HG03469 (cell line): Measurements from ENCODE around the gene F5.

ENCODE experiments used
- ATAC-seq: cut with Tn5 transposase; IDR thresholded peaks from one replicate; pipeline ENCODE4 v1.9.1; 2021; ENCODE audit warnings: mild to moderate bottlenecking, moderate library complexity, moderate number of reproducible peaks; ENCODE audit not compliant: unreplicated experiment

F5 gene

DNA sequence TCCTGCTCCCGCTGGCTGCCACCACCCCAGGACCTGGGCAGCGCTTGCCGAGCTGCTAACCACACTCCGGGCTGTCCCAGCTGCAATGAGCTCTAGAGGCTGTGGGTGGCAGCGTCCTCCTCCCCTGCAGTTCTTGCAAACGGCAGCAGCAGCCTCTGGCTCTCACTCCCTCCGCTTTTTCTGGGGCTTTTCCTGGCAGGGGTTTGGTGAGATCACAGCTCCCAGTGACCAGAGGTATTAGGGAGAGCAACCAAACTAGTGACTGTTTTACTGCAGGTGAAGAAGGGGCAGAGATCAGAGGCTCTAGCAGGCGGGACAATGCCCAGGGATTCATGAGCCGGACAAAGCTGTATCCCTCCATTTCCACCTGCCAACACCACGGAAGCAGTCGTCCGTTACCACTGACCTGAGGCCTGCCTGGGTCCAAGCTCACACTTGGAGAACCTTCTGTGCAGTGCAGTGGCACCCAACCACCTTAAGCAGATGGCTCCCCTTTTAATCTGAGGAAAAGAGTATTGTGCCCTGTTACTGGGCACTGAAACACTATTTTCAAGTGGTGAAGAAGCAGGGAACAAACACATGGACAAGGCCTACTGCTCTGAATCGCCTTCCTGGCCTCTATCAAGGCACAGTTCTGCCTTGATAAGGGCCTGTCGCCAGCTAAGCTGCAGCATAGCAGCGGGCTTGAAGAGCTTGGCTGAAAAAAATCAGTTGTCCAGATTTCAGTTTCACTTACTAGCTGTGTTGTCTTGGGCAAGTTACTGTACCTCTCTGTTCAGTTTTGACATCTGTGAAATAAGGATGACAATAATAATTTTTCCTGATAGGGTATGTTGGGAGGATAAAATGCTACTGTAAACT is at the start of gene F5:
Gene F5, minus strand, starts transcription at position 87 of the 861 bp plus-strand sequence. CDS start 95 bp downstream, outside the sequence.
- no peak for ATAC-seq

DNA sequence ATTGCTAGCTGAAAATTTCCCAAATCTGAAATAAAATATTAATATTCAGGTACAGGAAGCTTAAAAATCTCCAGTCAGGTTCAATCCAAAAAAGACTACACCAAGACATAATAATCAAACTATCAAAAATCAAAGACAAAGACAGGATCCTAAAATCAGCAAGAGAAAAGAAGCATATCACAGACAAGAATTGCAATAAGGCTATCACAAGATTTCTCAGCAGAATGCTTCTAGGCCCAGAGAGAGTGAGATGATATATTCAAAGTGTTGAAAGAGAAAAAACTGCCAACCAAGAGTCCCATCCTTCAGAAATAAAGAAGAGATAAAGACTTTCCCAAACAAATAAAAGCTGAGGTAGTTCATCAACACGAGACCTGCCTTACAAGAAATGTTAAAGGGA is 48.6 kb upstream of the F5 start:
- ATAC-seq, result no peak

DNA sequence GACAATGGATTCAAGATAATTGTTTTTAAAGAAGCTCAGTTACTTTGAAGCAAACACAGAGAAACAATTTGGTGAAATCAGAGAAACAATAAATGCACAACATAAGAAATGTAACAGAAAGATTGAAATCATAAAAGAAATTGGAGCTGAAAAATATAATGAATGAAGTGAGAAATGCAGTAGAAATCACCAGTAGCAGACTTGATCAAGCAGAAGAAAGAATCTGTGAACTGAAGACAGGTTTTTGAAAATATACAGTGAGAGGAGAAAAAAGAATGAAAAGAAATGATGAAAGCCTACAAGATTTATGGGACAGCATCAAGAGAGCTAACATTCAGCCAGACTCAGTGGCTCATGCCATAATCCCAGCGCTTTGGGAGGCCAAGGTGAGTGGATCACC is 47.9 kb upstream of the F5 start:
- ATAC-seq, result no peak

DNA sequence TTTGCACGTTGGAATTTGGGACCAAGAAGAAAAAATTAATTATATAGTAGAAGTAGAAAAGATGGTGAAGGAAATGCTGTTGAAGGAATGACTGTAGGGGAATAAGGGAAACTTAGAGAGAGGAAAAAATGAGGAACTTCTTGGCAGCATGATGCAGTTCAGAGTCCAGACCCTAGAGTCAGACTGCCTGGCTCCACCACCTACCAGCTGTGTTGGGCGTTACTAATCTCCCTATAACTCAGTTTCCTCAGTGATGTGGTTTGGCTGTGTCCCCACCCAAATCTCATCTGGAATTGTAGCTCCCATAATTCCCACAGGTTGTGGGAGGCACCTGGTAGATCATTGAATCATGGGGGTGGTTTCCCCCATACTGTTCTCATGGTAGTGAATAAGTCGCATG is 45.0 kb upstream of the F5 start:
- ATAC-seq, result no peak

DNA sequence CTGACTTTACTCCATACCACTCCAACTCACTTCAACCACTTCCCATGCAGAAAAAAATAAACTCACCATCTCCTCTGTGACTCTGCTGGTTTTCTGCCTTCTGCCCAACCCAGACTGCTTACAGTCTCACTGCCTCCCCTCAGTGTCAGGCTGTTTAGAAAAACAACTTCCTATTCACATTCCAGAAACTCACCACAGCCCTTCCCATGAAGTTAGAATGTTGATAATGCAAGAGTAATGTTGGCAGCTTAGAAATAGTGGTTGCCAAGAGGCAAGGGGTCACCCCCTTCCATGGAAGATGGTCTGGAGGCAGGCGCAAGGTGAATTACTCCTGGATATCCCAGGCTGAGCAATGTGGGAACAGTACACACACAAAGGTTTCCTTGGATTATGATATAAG is 43.7 kb upstream of the F5 start, which contains the start of gene SELP:
Gene SELP, minus strand, starts transcription at position 119 of the 400 bp plus-strand sequence. Its CDS starts 50 bp downstream, at position 69.
- ATAC-seq, result no peak

DNA sequence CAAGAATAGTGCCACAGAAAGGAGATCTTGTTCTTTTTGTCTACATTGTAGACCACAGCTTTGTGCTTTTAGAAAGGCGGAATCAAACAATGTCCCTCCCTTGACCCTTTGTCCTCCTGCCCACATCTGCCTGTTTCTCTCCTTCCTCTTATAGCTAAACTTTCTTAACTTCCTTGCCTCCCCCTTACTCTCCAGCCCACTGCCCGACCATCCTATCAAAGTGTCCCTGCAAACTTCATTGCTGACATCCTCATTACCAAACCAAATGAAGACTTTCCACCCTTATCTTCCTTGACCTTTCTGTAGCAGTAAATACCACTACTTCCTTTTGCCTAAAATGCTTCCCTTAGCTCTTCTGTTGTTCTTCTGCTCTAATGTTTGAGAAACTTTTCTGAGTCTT is 38.6 kb upstream of the F5 start:
- ATAC-seq, result no peak

DNA sequence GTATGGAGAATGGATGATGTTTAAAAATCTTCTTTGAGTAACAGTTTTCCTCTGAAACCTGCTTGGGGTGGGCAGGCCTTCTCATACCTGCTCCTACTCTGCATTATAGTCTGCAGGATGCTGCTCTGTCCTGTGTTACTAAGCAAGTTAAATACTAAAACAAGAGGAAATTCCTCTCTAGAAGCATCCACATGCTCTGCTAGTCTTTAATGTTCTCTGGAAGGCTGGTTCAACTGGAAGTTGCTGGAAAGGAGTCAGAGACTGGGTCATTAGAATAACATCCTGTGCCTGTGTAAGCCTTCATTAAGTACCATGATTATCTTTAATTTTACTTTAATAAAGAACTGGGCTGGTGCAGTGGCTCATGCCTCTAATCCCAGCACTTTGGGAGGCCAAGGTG is 37.8 kb upstream of the F5 start:
- no peak for ATAC-seq

DNA sequence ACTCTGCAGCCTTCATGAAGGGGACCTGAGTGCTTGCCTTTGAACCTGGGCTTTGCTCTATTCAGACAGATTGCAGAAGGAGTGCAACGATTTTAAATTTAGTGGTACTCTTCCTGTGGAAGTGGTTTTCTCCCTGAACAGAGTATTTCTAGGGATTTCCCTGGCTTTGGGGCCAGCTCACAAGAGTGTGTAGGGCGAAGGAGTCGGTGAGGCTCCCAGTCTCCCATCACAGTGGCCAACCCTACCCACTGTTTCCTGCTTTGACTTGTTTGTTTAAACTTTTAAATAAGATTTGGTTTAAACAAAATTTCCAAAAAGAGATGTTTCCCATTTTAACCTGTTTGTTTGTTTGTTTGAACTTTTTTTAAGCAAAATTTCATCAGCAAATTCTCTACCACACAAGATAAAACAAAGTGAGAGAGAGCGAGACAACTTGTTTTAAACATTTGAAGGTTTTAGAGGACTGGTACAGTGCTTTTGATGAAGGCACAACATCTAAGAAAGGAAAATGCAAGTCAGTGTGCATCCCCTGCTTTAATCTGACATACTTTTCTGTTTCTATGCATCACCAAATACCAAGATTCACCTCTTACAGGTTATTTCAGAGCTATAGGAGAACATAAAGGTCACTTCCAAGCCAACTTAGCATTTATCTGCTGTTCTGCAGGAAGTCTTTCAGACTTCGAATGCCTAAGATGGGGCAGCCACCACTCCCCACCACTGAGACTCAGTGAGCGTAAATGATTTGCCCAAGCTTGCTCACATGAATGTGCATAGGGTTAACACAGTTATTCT is 37.0 kb upstream of the F5 start:
- ATAC-seq, result no peak

DNA sequence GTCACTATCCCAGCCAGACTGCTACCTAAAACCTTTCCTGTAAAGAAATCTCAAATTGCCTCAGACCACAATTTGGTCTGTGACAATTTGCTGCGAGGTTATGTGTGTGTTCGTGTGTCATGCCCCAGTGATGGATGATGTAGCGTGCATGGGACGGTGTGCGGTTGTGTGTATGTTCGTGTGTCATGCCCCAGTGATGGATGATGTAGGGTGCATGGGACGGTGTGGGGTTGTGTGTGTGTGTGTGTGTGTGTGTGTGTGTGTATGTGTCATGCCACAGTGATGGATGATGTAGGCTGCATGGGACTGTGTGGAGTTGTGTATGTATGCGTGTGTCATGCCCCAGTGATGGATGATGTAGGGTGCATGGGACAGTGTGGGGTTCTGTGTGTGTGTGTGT is 34.3 kb upstream of the F5 start:
- no peak for ATAC-seq

DNA sequence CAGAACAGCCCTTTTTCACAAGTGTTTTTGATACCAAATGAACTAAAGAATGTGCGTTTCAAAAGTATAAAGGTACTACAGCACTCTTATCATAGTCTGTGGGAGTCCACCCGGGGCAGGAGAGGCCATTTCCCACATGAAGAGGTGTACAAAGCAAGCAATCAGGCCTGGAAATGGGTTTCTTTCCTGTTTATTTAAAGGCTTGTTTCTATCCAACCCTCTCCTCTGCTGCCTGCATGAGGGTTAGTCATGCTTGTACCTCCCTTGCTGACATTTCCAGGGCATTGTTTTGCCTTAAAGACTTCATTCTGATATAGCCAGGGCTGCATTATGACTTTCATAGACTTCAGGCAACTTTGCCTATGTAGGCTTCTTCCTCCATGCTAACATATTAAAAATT is 32.1 kb upstream of the F5 start:
- no peak for ATAC-seq

DNA sequence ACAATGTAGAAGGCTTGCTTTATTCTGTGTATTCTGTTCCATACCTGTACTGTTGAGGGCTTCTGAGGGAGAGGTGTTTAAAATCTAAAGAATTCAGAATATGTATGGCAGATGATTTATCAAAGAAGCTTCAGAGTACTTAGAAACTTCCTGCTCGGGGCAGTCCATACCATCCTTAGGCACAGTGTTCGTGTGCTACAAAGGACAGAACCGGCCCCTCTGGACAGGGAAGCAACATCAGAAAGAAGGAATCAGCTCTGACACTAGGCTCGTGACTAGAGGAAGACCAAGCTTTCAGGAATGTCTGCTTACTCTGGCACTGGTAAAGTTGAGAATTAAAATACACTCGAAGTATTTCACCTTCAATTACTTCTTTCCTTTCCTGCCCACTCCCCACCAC is 29.5 kb upstream of the F5 start:
- ATAC-seq, result no peak

DNA sequence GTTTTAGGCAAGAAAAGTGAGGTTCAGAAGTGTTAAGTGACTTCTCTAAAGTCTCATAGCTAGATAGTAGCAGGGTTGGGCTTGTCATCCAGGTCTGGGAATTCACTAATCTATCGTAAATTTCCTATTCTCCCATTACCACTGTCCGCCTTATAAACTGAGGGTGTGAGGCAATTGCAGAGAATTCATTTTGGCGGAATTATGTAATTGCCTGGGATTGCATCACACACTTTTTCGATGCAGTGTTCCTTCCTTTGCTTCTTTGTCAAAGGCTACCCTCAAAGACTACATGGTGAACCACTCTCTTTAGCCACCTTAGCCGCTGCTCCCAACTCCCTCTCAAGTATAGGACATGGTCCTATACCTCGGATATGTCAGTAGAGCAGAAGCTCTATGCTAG is 24.6 kb upstream of the F5 start:
- ATAC-seq, result no peak

DNA sequence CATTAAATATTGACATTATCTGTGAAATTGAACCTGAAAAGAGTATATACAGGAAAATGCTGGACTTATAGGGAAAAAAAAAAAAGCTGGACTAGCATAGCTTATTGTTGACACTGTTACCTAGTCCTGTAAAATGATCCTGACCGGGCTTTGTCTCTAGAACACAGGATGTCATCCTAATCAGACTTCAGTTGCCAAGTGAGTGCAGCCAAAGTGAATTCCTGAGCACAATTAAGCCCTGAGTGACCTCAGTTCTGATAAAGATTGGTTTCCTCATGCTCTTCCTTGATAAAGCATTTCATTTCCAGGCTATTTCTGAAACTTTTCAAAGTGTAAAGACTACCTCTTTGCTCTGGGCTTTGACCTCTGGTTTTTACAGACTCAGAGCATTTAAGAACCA is 23.8 kb upstream of the F5 start:
- no peak for ATAC-seq

DNA sequence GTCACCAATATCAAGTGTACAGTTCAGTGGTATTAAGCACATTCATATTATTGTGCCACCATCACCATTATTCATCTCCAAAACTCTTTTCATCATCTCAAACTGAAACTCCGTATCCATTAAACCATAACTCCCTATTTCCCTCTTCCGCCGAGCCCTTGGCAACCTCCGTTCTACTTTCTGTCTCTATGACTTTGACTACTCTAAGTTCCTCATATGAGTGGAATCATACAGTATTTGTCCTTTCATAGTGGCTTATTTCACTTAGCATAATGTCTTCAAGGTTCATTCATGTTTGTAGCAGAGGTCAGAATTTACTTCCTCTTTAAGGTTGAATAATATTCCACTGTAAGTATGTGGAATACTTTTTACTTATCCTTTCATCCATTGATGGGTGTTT is 21.9 kb upstream of the F5 start:
- no peak for ATAC-seq

DNA sequence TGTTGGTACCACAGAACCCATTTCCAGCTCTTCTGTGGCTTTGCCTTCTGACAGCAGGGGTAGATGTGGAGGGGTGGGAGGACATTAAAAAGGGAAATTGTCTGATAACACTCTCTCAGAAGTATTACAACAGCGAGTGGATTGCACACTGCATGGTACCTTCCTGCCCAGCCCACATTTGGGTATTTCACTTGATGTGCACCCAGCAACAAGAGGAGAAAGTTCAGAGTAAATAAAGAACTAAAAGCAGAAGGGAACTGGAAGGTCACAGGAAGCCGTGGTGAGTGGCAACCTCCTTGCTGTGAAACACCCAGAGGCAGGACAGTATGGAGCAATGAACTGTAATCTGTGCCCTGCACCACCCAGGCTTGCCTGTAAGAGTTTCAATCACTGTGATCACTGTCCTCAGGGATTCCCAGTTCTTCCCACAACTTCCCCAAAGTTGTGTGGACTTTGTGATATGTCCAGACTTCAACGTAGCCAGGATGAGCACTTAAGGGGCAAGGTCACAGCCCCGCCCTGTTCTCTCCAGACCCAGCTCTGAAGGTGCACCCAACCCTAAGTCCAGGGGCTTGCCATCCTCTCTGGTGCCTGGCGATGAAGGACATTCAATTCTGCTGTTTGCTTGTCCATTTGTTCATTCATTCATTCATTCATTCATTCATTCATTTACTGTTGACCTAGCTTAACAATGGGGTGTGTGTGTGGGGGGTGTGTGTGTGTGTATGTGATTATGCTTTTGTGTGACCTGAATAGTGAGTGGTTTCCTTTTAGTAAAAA is 18.7 kb upstream of the F5 start:
- ATAC-seq, result no peak

DNA sequence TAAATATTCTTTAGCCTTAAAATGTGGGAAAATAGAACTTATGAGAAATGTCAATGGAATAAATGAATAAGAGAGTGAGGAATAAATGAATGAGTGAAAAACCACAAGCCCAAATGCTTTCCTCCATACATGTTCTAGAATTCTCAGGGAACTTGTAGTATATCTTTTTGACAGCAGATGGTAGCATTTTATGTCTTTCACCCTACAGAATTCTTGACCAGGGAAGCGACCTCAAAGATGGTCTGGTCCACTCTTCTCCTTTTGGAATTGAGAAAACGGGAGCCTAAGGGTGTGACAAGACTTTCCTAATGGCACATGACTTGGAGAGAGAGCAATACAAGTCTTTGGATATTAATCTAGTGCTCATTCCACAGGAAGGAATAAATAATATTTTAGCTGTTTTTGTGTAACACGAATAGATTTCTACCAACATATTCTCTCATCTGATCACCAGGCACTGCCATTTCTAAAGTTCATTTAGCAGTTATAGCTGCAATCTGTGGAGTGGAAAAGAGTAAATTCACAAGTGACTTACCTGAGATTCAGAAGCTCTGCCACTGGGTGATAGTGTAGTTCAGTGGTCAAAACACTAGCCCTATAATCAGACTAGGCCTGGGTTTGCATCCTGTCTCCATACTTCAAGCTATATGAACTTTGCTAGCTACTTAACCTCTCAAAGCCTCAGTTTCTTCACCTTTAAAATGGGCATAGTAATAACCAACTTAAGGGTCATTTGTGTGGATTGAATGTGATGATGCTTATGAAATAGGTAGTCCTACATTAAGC is 15.0 kb upstream of the F5 start:
- ATAC-seq, result no peak

DNA sequence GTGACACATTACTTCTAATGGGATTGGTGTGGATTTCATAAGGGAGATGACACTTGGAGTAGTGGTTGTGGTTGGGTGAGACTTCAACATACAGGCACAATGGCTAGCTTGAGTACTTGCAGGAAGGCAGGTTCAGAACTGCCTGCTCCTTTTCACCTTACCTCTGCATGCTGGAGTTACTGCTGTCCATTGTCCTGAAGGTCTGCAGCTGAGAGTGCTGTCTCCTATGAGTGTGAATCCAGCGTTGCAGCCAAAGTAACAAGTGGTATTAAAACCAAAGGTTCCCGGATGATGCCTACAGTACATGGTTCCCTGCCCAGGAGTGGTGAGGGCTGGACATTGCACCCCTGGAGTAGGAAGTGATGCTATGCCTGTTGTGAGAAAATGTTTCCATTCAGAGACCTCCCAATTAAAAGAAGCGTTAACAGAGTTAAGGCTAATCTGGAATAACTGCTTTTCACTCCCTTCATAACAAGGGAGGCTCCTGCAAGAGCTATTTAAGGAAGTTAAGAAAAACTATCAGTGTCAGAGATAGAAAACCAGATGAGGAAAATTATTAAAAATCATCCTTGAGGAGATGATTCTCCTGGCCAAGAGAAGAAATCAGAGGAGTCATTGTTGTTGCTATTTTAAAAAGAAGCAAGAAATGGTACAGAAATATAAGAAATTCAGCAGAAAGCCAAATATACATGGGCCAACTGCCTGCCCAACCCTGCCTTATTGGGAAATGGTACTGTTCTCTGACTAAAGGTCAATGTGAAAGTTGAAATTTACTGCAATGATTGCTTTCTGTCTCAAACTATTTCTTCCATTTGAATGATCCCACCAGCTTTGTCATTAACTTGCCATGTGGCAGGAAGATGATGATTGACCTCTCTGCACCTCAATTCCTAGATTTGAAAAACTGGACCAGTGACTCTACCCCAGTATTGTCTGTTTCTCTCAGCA is 9.8 kb upstream of the F5 start:
- no peak for ATAC-seq

DNA sequence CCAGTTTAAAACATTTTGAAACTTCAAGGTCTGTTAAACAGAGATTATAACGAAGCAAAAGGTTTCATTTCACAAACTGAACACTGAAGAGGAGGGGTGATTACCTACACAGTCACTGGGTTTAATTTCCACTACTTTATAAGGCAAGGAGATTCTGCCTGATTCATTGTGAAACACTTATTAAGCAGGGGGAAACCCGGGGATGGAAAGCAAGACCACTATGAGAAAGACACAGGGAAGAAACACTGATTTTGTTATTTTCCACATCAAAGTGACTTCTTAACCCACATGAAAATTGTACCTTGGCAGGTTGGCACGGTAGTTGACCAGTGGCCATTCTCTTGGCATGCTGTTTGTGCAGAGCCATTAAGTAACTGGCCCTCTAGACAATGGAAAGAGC is 8.1 kb upstream of the F5 start:
- peak; percentile 61 for ATAC-seq

DNA sequence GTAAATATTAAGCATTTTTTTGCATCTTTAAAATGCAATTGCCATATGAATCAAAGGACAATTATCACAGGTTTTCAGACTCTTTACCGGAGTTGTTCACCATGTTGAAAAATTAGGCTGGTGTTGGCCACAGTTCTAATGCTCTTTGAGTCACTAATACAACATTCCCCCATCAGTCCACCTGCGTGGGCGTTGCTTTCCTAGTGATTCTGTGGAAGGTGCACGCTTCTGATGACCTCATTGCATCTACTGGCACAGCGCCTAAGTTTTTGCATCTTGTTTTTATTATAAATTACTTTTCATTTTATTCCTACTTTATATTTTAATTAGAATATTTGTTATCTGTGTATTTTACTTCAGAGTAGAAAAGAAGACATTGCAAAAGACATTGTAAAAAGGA is 4.7 kb upstream of the F5 start:
- ATAC-seq, result no peak
